T-helper 1 cell treated with Interleukin-12 subunit alpha and Interleukin-12 subunit beta and Interleukin-4 antibody, amounts not matched to agents 30 μg/mL and 1 μg/mL, for 36 hours (primary cell): Measurements from ENCODE around the gene CFAP92.
A peak's percentile ranks its signal among the peaks of the same experiment; 100 is the strongest.
"Not testable (repeated sequence)": the region's sequence is repeated elsewhere in the genome, so short reads cannot be mapped to it uniquely, and the experiment has no call there.

Experiments used
- H3K27ac Mint-ChIP-seq: one replicate; pipeline ENCODE4 v1.8.0; 2021; ENCODE audit warnings: mild to moderate bottlenecking, mixed read lengths
- H3K27me3 Mint-ChIP-seq: one replicate; pipeline ENCODE4 v1.8.0; 2021; ENCODE audit warnings: low read depth, mixed read lengths
- H3K36me3 Mint-ChIP-seq: one replicate; pipeline ENCODE4 v1.8.0; 2021; ENCODE audit warnings: low read depth, mixed read lengths
- H3K4me1 Mint-ChIP-seq: one replicate; pipeline ENCODE4 v1.8.0; 2021; ENCODE audit warnings: low read depth, mixed read lengths
- H3K4me3 Mint-ChIP-seq: one replicate; pipeline ENCODE4 v1.8.0; 2021; ENCODE audit warnings: mild to moderate bottlenecking, moderate library complexity, mixed read lengths
- H3K9me3 Mint-ChIP-seq: one replicate; pipeline ENCODE4 v1.8.0; 2021; ENCODE audit warnings: mixed read lengths

The CFAP92 gene

GRCh38 chr3:128933213-128933921, 60.5 kb downstream of the CFAP92 start:
- peaks cover 4% of the 10 kb centered on the region for H3K27me3 Mint-ChIP-seq
- H3K36me3 Mint-ChIP-seq: no peaks in the 10 kb centered on the region
- H3K27ac Mint-ChIP-seq: no peak overlapping the region
- H3K4me1 Mint-ChIP-seq: no peaks in the 10 kb centered on the region
- H3K9me3 Mint-ChIP-seq: no peaks in the 10 kb centered on the region
- H3K4me3 Mint-ChIP-seq: no peak overlapping the region

GRCh38 chr3:128932516-128933212, 61.2 kb downstream of the CFAP92 start:
- Mint-ChIP-seq H3K4me3 (no peak overlapping the region), H3K27ac (no peak overlapping the region), H3K27me3 (peaks cover 4% of the 10 kb centered on the region), H3K9me3 (no peaks in the 10 kb centered on the region), H3K36me3 (no peaks in the 10 kb centered on the region), H3K4me1 (no peaks in the 10 kb centered on the region)

- Mint-ChIP-seq H3K4me1 (no peaks in the 10 kb centered on the region), H3K4me3 (no peak overlapping the region), H3K27ac (no peak overlapping the region), H3K36me3 (no peaks in the 10 kb centered on the region), H3K27me3 (peaks cover 13% of the 10 kb centered on the region), H3K9me3 (peaks cover 11% of the 10 kb centered on the region)
Measured at GRCh38 chr3:128931046-128931445, 62.8 kb downstream of the CFAP92 start.

GRCh38 chr3:128929364-128929763, 64.5 kb downstream of the CFAP92 start:
- no peak overlapping the region for H3K27ac Mint-ChIP-seq
- H3K9me3 Mint-ChIP-seq: peaks cover 24% of the 10 kb centered on the region
- H3K36me3 Mint-ChIP-seq: peaks cover 12% of the 10 kb centered on the region
- H3K27me3 Mint-ChIP-seq: peaks cover 13% of the 10 kb centered on the region
- no peak overlapping the region for H3K4me3 Mint-ChIP-seq
- peaks cover 1% of the 10 kb centered on the region for H3K4me1 Mint-ChIP-seq

- Mint-ChIP-seq H3K36me3 (peaks cover 41% of the 10 kb centered on the region), H3K4me1 (peaks cover 20% of the 10 kb centered on the region), H3K9me3 (peaks cover 36% of the 10 kb centered on the region), H3K27ac (peak overlapping the region; percentile 81)
- not testable (repeated sequence) for H3K27me3 Mint-ChIP-seq, H3K4me3 Mint-ChIP-seq
Measured at GRCh38 chr3:128923986-128924385, 69.9 kb downstream of the CFAP92 start.

GRCh38 chr3:128923576-128923975, 70.3 kb downstream of the CFAP92 start:
- peak overlapping the region; percentile 81 for H3K27ac Mint-ChIP-seq

GRCh38 chr3:128922804-128923459, 70.9 kb downstream of the CFAP92 start:
- peaks cover 20% of the 10 kb centered on the region for H3K4me1 Mint-ChIP-seq
- peaks cover 36% of the 10 kb centered on the region for H3K9me3 Mint-ChIP-seq
- H3K36me3 Mint-ChIP-seq: peaks cover 46% of the 10 kb centered on the region
- H3K27ac Mint-ChIP-seq: peak overlapping the region; percentile 81
- H3K4me3 Mint-ChIP-seq: peak overlapping the region; percentile 66
- peaks cover 8% of the 10 kb centered on the region for H3K27me3 Mint-ChIP-seq

More at GRCh38 chr3:128923576-128923975, 70.3 kb downstream of the CFAP92 start:
- peaks cover 8% of the 10 kb centered on the region for H3K27me3 Mint-ChIP-seq
- peaks cover 42% of the 10 kb centered on the region for H3K36me3 Mint-ChIP-seq
- peaks cover 36% of the 10 kb centered on the region for H3K9me3 Mint-ChIP-seq
- H3K4me3 Mint-ChIP-seq: peak overlapping the region; percentile 66
- peaks cover 20% of the 10 kb centered on the region for H3K4me1 Mint-ChIP-seq

- H3K4me3 Mint-ChIP-seq: no peak overlapping the region
- H3K36me3 Mint-ChIP-seq: peaks cover 59% of the 10 kb centered on the region
Measured at GRCh38 chr3:128919988-128920387, 73.9 kb downstream of the CFAP92 start.

GRCh38 chr3:128917291-128917690, 76.6 kb downstream of the CFAP92 start:
- Mint-ChIP-seq H3K4me3 (no peak overlapping the region), H3K27me3 (no peaks in the 10 kb centered on the region), H3K4me1 (peaks cover 1% of the 10 kb centered on the region), H3K9me3 (peaks cover 8% of the 10 kb centered on the region), H3K27ac (no peak overlapping the region), H3K36me3 (peaks cover 48% of the 10 kb centered on the region)

More at GRCh38 chr3:128919988-128920387, 73.9 kb downstream of the CFAP92 start:
- H3K27ac Mint-ChIP-seq: no peak overlapping the region
- no peaks in the 10 kb centered on the region for H3K27me3 Mint-ChIP-seq
- peaks cover 20% of the 10 kb centered on the region for H3K4me1 Mint-ChIP-seq
- H3K9me3 Mint-ChIP-seq: peaks cover 16% of the 10 kb centered on the region

- H3K4me1 Mint-ChIP-seq: no peaks in the 10 kb centered on the region
- H3K27ac Mint-ChIP-seq: no peak overlapping the region
- peaks cover 41% of the 10 kb centered on the region for H3K36me3 Mint-ChIP-seq
- no peaks in the 10 kb centered on the region for H3K27me3 Mint-ChIP-seq
- no peak overlapping the region for H3K4me3 Mint-ChIP-seq
- H3K9me3 Mint-ChIP-seq: no peaks in the 10 kb centered on the region
Measured at GRCh38 chr3:128914966-128915645, 78.8 kb downstream of the CFAP92 start.

- Mint-ChIP-seq H3K4me3 (no peak overlapping the region), H3K9me3 (no peaks in the 10 kb centered on the region), H3K27ac (no peak overlapping the region), H3K4me1 (no peaks in the 10 kb centered on the region), H3K36me3 (peaks cover 22% of the 10 kb centered on the region), H3K27me3 (no peaks in the 10 kb centered on the region)
Measured at GRCh38 chr3:128911911-128912310, 82.0 kb downstream of the CFAP92 start.

GRCh38 chr3:128910006-128910405, 83.9 kb downstream of the CFAP92 start:
- Mint-ChIP-seq H3K4me1 (no peaks in the 10 kb centered on the region), H3K4me3 (no peak overlapping the region), H3K27me3 (no peaks in the 10 kb centered on the region), H3K36me3 (peaks cover 23% of the 10 kb centered on the region), H3K27ac (no peak overlapping the region), H3K9me3 (no peaks in the 10 kb centered on the region)

- Mint-ChIP-seq H3K27ac (no peak overlapping the region), H3K36me3 (peaks cover 30% of the 10 kb centered on the region), H3K9me3 (no peaks in the 10 kb centered on the region), H3K4me3 (no peak overlapping the region), H3K4me1 (no peaks in the 10 kb centered on the region), H3K27me3 (no peaks in the 10 kb centered on the region)
Measured at GRCh38 chr3:128908951-128909350, 84.9 kb downstream of the CFAP92 start.

- H3K36me3 Mint-ChIP-seq: peaks cover 30% of the 10 kb centered on the region
- no peak overlapping the region for H3K4me3 Mint-ChIP-seq
- H3K9me3 Mint-ChIP-seq: no peaks in the 10 kb centered on the region
- no peaks in the 10 kb centered on the region for H3K4me1 Mint-ChIP-seq
- H3K27me3 Mint-ChIP-seq: no peaks in the 10 kb centered on the region
- H3K27ac Mint-ChIP-seq: no peak overlapping the region
Measured at GRCh38 chr3:128907706-128908445, 86.0 kb downstream of the CFAP92 start.
